BLaER1 treated with 17β-estradiol and CSF1 and Interleukin-3, amounts not matched to agents 10 nM and 100 nM (cell line): ENCODE results near the gene GHRH.

Experiments used
- H3K27ac ChIP-seq, 11 experiments: shearing (Covaris generic); formaldehyde crosslinking; 2 replicates each; pipeline ENCODE4 v1.8.1; 2022
- H3K27me3 ChIP-seq, 11 experiments: shearing (Covaris generic); formaldehyde crosslinking; 2 replicates each; pipeline ENCODE4 v1.8.1; 2022
- H3K36me3 ChIP-seq, 11 experiments: shearing (Covaris generic); formaldehyde crosslinking; 2 replicates each; pipeline ENCODE4 v1.8.1; 2022
- H3K4me1 ChIP-seq, 10 experiments: shearing (Covaris generic); formaldehyde crosslinking; 2 replicates each; pipeline ENCODE4 v1.8.1; 2022
- H3K4me2 ChIP-seq, 11 experiments: shearing (Covaris generic); formaldehyde crosslinking; 2 replicates each; pipeline ENCODE4 v1.8.1; 2022
- H3K4me3 ChIP-seq, 10 experiments: shearing (Covaris generic); formaldehyde crosslinking; 2 replicates each; pipeline ENCODE4 v1.8.1; 2022
- H3K9ac ChIP-seq, 11 experiments: shearing (Covaris generic); formaldehyde crosslinking; 2 replicates each; pipeline ENCODE4 v1.8.1; 2022
- H3K9me3 ChIP-seq, 11 experiments: shearing (Covaris generic); formaldehyde crosslinking; replicated peaks in 1 of 11; 2 replicates each; pipeline ENCODE4 v1.8.1; 2022
- H4K20me1 ChIP-seq, 11 experiments: shearing (Covaris generic); formaldehyde crosslinking; 2 replicates each; pipeline ENCODE4 v1.8.1; 2022
- Cebpa-rat ChIP-seq, 11 experiments: shearing (Covaris generic); IDR thresholded peaks; 2 replicates each; pipeline ENCODE4 v1.8.1; 2022

GHRH gene

DNA sequence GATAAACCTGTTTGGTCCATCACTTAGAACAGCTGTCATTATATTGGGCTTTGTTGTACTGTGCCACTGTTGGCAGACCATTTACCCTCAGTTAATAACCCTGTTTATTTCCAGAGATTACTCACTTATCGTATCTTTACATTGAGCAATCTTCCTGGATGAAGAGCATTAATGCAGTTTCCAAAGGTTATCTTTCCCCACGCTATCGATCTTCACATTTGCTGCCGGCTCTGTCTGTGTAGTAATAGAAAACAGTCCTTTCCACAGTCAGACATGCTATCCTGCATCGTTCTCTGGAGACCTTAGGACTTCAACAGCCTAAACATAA is 27.4 kb downstream of the GHRH start:
- Histone ChIP-seq H3K36me3 (peaks cover 100% of the 10 kb centered on the region in 11 experiments), H3K27ac (no peak overlapping the region), H3K4me2 (peak overlapping the region in 2 of 11 experiments; percentile 55 to 60; a peak in 7 of 22 replicates), H3K9me3 (no peaks in the 10 kb centered on the region), H3K9ac (no peak overlapping the region), H3K27me3 (no peaks in the 10 kb centered on the region), H4K20me1 (peaks cover 0 to 64% (median 25%) of the 10 kb centered on the region in 11 experiments; a peak in 18 of 22 replicates), H3K4me1 (peaks cover 0 to 20% (median 11%) of the 10 kb centered on the region in 10 experiments; a peak in 14 of 20 replicates), H3K4me3 (no peak overlapping the region)
- no peak for TF ChIP-seq Cebpa-rat (IDR thresholded peaks at IDR 0.05)

DNA sequence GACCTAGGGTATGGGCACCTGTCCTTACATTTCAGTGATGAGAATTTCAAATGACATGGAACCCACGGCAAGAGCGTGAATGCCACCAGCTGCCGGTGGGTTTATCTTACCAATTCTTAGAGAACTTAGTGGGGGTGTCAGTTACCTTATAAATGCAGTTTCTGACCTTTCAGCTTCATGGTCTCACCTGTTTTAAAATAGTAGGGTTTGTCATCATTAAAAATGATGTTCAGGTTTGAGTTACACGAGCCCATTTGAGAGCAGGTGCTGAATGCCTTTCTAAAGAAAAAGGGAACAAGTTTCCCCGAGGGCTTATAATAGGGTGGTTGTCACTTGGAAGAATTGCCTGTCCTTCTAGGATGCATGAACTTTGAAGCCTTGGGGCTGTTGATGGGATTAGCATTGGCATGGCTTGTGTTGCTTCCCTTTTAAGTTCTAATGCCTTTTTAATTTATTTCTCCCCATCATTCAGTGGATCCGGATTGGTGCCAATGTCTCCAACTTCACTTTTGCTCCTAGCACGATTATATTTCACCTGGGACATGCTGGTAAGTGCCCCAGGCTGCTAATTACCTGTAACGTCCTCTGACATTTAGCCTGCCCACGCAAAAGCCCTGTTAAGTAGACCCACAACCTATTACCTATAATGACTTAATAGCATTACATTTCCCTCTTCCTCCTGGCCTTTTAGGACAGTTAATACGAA is 27.9 kb downstream of the GHRH start:
- Histone ChIP-seq H3K27me3 (no peaks in the 10 kb centered on the region), H3K4me1 (peaks cover 0 to 20% (median 11%) of the 10 kb centered on the region in 10 experiments; a peak in 14 of 20 replicates), H3K9ac (no peak overlapping the region), H3K4me2 (no peak overlapping the region), H3K4me3 (no peak overlapping the region), H3K36me3 (peaks cover 100% of the 10 kb centered on the region in 11 experiments), H3K27ac (no peak overlapping the region), H3K9me3 (no peaks in the 10 kb centered on the region), H4K20me1 (peaks cover 0 to 64% (median 30%) of the 10 kb centered on the region in 11 experiments; a peak in 18 of 22 replicates)
- TF ChIP-seq Cebpa-rat (IDR thresholded peaks at IDR 0.05) = no peak

DNA sequence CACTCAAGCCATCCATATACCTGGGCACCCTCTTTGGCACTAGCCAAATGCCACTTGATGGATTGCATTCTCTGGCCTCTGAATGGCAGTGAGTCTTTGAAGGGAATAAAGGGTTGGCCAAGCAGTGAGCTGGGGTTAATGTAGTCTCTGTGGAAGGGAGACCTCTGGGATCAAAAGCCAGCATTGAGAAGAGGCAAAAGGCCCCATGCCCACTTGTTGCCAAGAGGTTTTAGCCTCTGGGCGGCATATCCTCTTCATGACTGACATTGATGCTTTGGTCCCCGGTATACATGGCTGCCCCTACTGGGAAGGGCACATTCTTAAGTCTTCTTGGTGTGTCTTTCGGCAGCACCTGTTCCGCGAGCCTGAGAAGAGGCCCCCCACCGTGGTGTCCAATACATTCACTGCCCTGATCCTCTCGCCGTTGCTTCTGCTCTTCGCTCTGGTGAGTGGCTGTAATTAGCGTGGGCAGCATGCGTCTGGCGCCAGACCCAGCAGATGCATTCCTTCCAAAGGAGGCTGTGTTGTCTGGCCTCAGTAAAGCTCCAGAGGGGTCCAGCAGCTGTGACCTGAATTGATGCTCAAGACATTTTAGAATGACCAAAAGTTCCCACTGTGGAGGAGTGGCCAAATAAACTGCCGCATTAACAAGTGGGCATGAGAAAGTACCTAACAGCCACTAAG is 29.5 kb downstream of the GHRH start:
- Histone ChIP-seq H4K20me1 (peaks cover 0 to 75% (median 33%) of the 10 kb centered on the region in 11 experiments; a peak in 18 of 22 replicates), H3K9me3 (no peaks in the 10 kb centered on the region), H3K4me3 (no peak overlapping the region), H3K27me3 (no peaks in the 10 kb centered on the region), H3K4me2 (no peak overlapping the region), H3K4me1 (peaks cover 0 to 20% (median 11%) of the 10 kb centered on the region in 10 experiments; a peak in 14 of 20 replicates), H3K27ac (no peak overlapping the region), H3K9ac (no peak overlapping the region), H3K36me3 (peaks cover 100% of the 10 kb centered on the region in 11 experiments)
- TF ChIP-seq Cebpa-rat (IDR thresholded peaks at IDR 0.05) = no peak

DNA sequence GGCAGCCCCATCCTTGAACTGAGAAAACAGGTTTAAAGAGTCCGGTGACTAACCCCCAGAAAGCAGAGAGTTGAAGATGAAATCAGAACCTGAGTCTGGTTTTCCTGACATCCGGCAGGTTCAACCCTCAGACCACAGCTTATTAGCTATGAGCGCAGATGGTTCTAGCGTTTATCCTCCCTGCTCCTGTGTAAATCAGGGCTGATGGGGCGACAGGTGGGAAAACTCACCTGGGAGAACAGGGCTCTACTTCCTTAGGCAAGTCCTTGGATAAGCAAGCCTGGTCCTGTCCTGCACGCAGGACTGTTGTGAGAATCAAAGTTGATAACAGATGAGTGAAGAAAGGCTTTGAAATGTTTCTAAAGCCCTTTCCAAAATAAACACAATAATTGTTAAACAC is 31.4 kb downstream of the GHRH start:
- Histone ChIP-seq H3K4me2 (no peak overlapping the region), H3K4me1 (peaks cover 0 to 18% (median 10%) of the 10 kb centered on the region in 10 experiments; a peak in 14 of 20 replicates), H3K27ac (no peak overlapping the region), H3K27me3 (no peaks in the 10 kb centered on the region), H3K9me3 (no peaks in the 10 kb centered on the region), H4K20me1 (peaks cover 0 to 80% (median 30%) of the 10 kb centered on the region in 11 experiments; a peak in 18 of 22 replicates), H3K36me3 (peaks cover 100% of the 10 kb centered on the region in 11 experiments), H3K4me3 (no peak overlapping the region), H3K9ac (0 out of 22 replicates have a peak overlapping the region, but pooled peaks of 1 of the 11 experiments have one; percentile 3)
- TF ChIP-seq Cebpa-rat (IDR thresholded peaks at IDR 0.05) = no peak

DNA sequence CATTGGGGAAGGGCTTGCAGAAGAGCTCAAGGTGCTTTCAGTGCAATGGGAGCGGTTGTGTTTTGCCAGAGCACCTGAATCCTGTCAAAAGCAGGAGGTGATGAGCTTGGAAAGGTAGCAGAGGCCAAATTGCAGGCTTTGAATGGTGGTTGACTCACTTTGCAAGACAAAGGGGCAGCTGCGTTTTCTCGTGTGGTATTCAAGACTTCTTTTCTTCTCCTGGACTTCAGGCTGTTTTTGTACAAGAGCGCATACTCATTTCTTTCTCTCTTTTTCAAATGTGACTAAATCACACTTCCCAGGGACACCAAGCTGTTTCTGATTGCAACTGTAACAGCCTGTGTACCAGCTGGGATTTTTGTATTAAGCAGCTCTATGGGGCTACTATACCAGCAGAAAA is 32.3 kb downstream of the GHRH start:
- H3K4me3 ChIP-seq = no peak overlapping the region
- H3K27me3 ChIP-seq = no peaks in the 10 kb centered on the region
- peaks cover 100% of the 10 kb centered on the region in 11 experiments for H3K36me3 ChIP-seq
- no peaks in the 10 kb centered on the region for H3K9me3 ChIP-seq
- TF ChIP-seq Cebpa-rat (IDR thresholded peaks at IDR 0.05) = no peak
- peaks cover 0 to 9% (median 2%) of the 10 kb centered on the region in 10 experiments; a peak in 10 of 20 replicates for H3K4me1 ChIP-seq
- peaks cover 0 to 75% (median 22%) of the 10 kb centered on the region in 11 experiments; a peak in 18 of 22 replicates for H4K20me1 ChIP-seq
- no peak overlapping the region for H3K9ac ChIP-seq
- no peak overlapping the region for H3K27ac ChIP-seq
- H3K4me2 ChIP-seq = no peak overlapping the region

DNA sequence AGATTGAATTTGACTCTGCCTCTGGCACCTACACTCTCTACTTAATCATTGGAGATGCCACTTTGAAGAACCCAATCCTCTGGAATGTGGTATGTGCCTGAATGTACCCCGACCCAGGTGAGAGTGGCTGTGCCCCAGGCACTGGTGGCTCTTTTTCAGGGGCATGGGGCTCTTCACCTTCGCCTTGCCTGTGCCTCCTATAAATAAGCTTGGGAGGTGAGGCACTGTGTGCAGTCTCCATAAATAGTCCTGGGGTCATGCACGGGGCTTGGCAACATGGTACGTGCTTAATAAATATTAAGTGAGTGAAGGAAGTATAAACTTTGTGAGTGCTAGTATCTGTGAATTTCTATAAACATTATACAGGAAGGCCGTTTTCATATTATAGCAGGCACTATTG is 33.0 kb downstream of the GHRH start:
- Histone ChIP-seq H3K4me2 (no peak overlapping the region), H3K27me3 (no peaks in the 10 kb centered on the region), H3K36me3 (peaks cover 100% of the 10 kb centered on the region in 11 experiments), H3K9ac (no peak overlapping the region), H3K27ac (no peak overlapping the region), H4K20me1 (peaks cover 0 to 68% (median 17%) of the 10 kb centered on the region in 11 experiments; a peak in 18 of 22 replicates), H3K9me3 (no peaks in the 10 kb centered on the region), H3K4me3 (no peak overlapping the region), H3K4me1 (peaks cover 0 to 6% (median under 1%) of the 10 kb centered on the region in 10 experiments; a peak in 8 of 20 replicates)
- no peak for TF ChIP-seq Cebpa-rat (IDR thresholded peaks at IDR 0.05)

DNA sequence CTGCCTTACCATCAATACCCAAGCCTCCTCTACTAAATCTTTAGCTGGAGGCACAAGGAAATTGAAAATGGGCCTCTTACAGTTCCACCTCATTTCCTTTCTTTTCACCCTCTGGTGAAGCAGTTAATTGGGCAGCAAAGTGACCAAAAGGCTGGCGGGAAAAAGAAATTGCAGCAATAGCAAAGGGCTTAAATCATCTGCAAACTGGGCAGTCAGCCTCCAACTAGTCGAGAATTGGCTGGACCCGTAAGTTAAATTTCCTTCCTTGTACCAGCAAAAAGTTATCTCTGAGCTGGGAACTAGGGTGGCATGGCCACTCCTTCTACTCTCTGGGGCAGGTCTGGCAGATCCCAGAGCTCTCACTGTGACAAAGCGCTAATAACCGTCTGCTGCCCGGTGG is 33.5 kb downstream of the GHRH start:
- no peak overlapping the region for H3K4me3 ChIP-seq
- no peak overlapping the region for H3K4me2 ChIP-seq
- H3K27ac ChIP-seq = no peak overlapping the region
- H3K4me1 ChIP-seq = peaks cover 0 to 11% (median 0%) of the 10 kb centered on the region in 10 experiments; a peak in 6 of 20 replicates
- peaks cover 0 to 63% (median 17%) of the 10 kb centered on the region in 11 experiments; a peak in 14 of 22 replicates for H4K20me1 ChIP-seq
- no peak overlapping the region for H3K9ac ChIP-seq
- H3K9me3 ChIP-seq = no peaks in the 10 kb centered on the region
- TF ChIP-seq Cebpa-rat (IDR thresholded peaks at IDR 0.05) = no peak
- no peaks in the 10 kb centered on the region for H3K27me3 ChIP-seq
- peaks cover 95 to 100% (median 100%) of the 10 kb centered on the region in 11 experiments for H3K36me3 ChIP-seq

DNA sequence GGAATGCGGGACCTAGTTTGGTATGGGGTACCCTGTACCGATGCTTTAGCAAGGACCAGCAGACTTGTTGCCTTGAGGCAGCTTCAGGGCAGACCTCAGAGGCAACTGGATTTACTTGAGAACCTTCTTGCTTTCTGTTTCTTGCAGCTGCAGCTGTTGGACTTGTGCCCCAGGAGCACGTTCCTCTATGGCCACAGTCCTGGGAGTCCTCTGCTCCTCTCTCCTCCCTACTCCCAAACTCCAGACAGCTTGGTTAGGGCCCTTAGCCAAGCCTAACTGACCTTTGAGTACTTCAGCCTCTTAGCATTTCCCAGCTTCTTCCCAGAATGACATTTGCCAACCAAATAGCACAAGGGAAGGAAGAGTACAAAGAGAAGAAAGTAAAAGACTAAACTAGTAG is 34.7 kb downstream of the GHRH start:
- H3K36me3 ChIP-seq = peaks cover 83 to 100% (median 100%) of the 10 kb centered on the region in 11 experiments

DNA sequence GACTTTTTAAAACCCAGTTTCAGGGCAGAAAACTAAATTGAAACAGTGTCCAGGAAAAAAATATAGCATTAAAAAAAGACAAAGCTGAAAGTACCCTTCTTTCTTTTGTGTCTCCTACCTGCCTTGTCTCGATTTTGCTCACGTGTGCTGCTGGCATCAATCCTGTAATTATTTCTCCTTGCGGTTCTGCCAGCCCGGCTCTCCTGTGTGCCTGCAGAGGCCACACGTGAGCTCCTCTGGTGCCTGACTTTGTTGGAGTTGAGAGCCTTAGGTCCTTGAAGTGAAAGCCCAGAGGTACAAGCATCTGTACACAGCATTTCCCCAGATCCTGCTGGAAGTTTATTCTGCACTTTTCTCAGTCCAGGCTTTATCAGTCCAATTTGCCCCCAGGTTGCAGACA is 36.5 kb downstream of the GHRH start:
- peaks cover 0 to 60% (median 26%) of the 10 kb centered on the region in 11 experiments; a peak in 18 of 22 replicates for H4K20me1 ChIP-seq
- H3K36me3 ChIP-seq = peaks cover 78 to 100% (median 99%) of the 10 kb centered on the region in 11 experiments
- H3K9ac ChIP-seq = no peak overlapping the region
- no peaks in the 10 kb centered on the region for H3K27me3 ChIP-seq
- H3K4me2 ChIP-seq = no peak overlapping the region
- TF ChIP-seq Cebpa-rat (IDR thresholded peaks at IDR 0.05) = no peak
- peaks cover 0 to 25% (median 0%) of the 10 kb centered on the region in 10 experiments; a peak in 7 of 20 replicates for H3K4me1 ChIP-seq
- H3K27ac ChIP-seq = no peak overlapping the region
- H3K4me3 ChIP-seq = no peak overlapping the region
- H3K9me3 ChIP-seq = no peaks in the 10 kb centered on the region

More for the DNA sequence above, 34.7 kb downstream of the GHRH start:
- Histone ChIP-seq H3K4me2 (no peak overlapping the region), H3K27ac (no peak overlapping the region), H4K20me1 (peaks cover 0 to 54% (median 18%) of the 10 kb centered on the region in 11 experiments; a peak in 17 of 22 replicates), H3K4me3 (no peak overlapping the region), H3K27me3 (no peaks in the 10 kb centered on the region), H3K9ac (no peak overlapping the region), H3K4me1 (peaks cover 0 to 21% (median 0%) of the 10 kb centered on the region in 10 experiments; a peak in 7 of 20 replicates), H3K9me3 (no peaks in the 10 kb centered on the region)
- no peak for TF ChIP-seq Cebpa-rat (IDR thresholded peaks at IDR 0.05)
